Neural progenitor cell (in vitro differentiated cells): Measurements from ENCODE around the gene CELF5.
A peak's percentile ranks its signal among the peaks of the same experiment; 100 is the strongest.

Experiments
- EZH2 ChIP-seq: fragments of 200-600 bp; sonication (generic); IDR thresholded peaks from 2 replicates; pipeline ENCODE4 v1.6.1; 2017; ENCODE audit warnings: antibody characterized with exemption, mild to moderate bottlenecking, moderate library complexity
- EZH2phosphoT487 ChIP-seq: fragments of 200-600 bp; sonication (generic); IDR thresholded peaks from 2 replicates; pipeline ENCODE4 v1.6.1; 2017; ENCODE audit warnings: antibody characterized with exemption
- TF ChIP-seq, protein P1 (sequence below): fragments of 200-600 bp; sonication (generic); IDR thresholded peaks from 2 replicates; pipeline ENCODE4 v1.5.1; 2017; ENCODE audit warnings: antibody characterized with exemption, mild to moderate bottlenecking

DNA sequence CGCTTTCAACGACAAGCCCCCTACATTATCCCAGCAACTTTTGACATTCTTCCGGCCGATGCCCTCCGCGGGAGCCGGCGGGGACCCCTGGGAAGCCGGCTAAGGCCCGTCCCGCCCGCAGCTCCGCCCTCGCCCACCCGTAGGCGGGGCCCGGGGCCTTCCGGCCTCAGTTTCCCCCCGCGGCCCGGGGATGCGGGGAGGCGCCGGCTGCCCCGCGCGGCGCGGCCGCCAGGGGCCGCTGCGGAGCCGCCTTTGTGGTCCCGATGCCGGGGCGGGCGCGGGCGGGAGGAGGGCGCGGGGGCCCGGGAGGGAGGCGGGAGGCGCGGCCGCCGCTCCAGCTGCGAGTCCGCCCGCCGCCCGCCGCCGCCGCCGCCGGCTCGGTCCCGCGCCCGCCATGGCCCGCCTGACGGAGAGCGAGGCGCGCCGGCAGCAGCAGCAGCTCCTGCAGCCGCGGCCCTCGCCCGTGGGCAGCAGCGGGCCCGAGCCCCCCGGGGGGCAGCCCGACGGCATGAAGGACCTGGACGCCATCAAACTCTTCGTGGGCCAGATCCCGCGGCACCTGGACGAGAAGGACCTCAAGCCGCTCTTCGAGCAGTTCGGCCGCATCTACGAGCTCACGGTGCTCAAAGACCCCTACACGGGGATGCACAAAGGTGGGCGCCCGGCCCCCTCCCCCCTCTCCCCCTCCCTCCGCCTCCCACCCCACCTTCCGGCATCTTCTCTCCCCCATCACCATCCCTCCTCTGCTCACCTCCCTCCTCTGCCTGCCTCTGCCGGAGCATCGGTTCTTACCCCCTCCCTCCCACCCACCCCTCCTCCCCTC lies at the start of gene CELF5:
- TF ChIP-seq EZH2 (no peak), EZH2phosphoT487 (no peak)
- TF ChIP-seq, protein P1, sequence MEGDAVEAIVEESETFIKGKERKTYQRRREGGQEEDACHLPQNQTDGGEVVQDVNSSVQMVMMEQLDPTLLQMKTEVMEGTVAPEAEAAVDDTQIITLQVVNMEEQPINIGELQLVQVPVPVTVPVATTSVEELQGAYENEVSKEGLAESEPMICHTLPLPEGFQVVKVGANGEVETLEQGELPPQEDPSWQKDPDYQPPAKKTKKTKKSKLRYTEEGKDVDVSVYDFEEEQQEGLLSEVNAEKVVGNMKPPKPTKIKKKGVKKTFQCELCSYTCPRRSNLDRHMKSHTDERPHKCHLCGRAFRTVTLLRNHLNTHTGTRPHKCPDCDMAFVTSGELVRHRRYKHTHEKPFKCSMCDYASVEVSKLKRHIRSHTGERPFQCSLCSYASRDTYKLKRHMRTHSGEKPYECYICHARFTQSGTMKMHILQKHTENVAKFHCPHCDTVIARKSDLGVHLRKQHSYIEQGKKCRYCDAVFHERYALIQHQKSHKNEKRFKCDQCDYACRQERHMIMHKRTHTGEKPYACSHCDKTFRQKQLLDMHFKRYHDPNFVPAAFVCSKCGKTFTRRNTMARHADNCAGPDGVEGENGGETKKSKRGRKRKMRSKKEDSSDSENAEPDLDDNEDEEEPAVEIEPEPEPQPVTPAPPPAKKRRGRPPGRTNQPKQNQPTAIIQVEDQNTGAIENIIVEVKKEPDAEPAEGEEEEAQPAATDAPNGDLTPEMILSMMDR, result peak; percentile 60
